MM.1S (cell line): ENCODE results near the gene PBX3.

Experiments
- CTCF ChIP-seq: fragments of 300-600 bp; sonication (generic); IDR thresholded peaks from 2 replicates; pipeline ENCODE4 v1.5.1; 2016; ENCODE audit warnings: antibody characterized with exemption, low read length, mixed read lengths
- EZH2 ChIP-seq: fragments of 300-600 bp; sonication (generic); optimal IDR thresholded peaks from 2 replicates; pipeline ENCODE3; 2017; ENCODE audit warnings: low read depth, mild to moderate bottlenecking, antibody characterized with exemption, low read length, mixed read lengths
- EZH2phosphoT487 ChIP-seq: fragments of 300-600 bp; sonication (generic); IDR thresholded peaks from 2 replicates; pipeline ENCODE4 v1.6.1; 2018; ENCODE audit warnings: antibody characterized with exemption, low read length

GRCh38 chr9:125950880-125951471 is 203.8 kb downstream of the PBX3 start:
- TF ChIP-seq CTCF = no peak
- TF ChIP-seq EZH2 = no peak
- no peak for TF ChIP-seq EZH2phosphoT487
